ENCODE data around the gene UACA. TPM values are rescaled to one million over a fixed set of nuclear protein-coding genes. Genes with fewer than 3 reads are reported as not detected.

The UACA gene
- total and polyA plus RNA-seq, 9 of the 15 experiments (the other 6 are each of a cell fraction or from before 2014, with no cell fraction given) = 0.06 to 0.33 (median 0.15) TPM; not detected in 5

- H3K36me3 ChIP-seq (ENCODE audit: control insufficient read depth, insufficient read depth, low read length) = no peaks in the 10 kb centered on the region
- H3K79me2 ChIP-seq (ENCODE audit: control insufficient read depth, insufficient read depth, low read length) = no peaks in the 10 kb centered on the region
- BruUV-seq (replicated peaks) = no TSS peak
- H3K4me2 ChIP-seq (ENCODE audit: insufficient read depth, low read length) = no peak overlapping the region
- 2% methylated on average over 9 of the region's 9 CpGs for WGBS (ENCODE audit: insufficient coverage, low coverage, missing lambda C conversion rate)
- intact Hi-C loops (cut with micrococcal nuclease) = loop anchor here (2.0 kb wide), 1 partner anchor 132 kb away; no protein-coding TSS in a partner anchor
- no peaks in the 10 kb centered on the region for H3K27me3 ChIP-seq (ENCODE audit: control insufficient read depth in 2 of 2, insufficient read depth in 2 of 2, low read length in 2 of 2)
- in situ Hi-C loops (cut with MboI) = no loop called here
- no peak for DNase-seq (ENCODE audit: extremely low read depth in 1 of 4, low spot score in 3 of 4)
- no peaks in the 10 kb centered on the region for H3K9me1 ChIP-seq (ENCODE audit: control insufficient read depth, insufficient read depth, low read length)
- ATAC-seq = no peak
- no peaks in the 10 kb centered on the region for H4K20me1 ChIP-seq (replicated peaks; ENCODE audit: control insufficient read depth, insufficient read depth, low read length)
- no peak overlapping the region for H3K4me3 ChIP-seq
- no peak overlapping the region for H3K9ac ChIP-seq (ENCODE audit: insufficient read depth in 1 of 2, low read depth in 2 of 2, low read length in 2 of 2)
- no peak for FAIRE-seq
- TF ChIP-seq PURB (CRISPR knock-in tag; IDR thresholded peaks at IDR 0.05; ENCODE audit: low read depth) (no peak), PHB (CRISPR knock-in tag; IDR thresholded peaks at IDR 0.05) (no peak), NR3C1 (CRISPR knock-in tag; IDR thresholded peaks at IDR 0.05) (no peak), ZNF780A (CRISPR knock-in tag; IDR thresholded peaks at IDR 0.05) (no peak), ZBED1 (IDR thresholded peaks at IDR 0.05) (no peak), TFAM (CRISPR knock-in tag; conservative IDR thresholded peaks at IDR 0.05) (no peak), ZNF280B (CRISPR knock-in tag; IDR thresholded peaks at IDR 0.05) (no peak), U2AF2 (optimal IDR thresholded peaks at IDR 0.05; ENCODE audit: low read depth, low read length) (no peak), ZNF212 (CRISPR knock-in tag; IDR thresholded peaks at IDR 0.05) (no peak), SRF (CRISPR knock-in tag; IDR thresholded peaks at IDR 0.05) (no peak), ZC3H11A (IDR thresholded peaks at IDR 0.05; ENCODE audit: low read depth, low read length) (no peak), BRF1 (IDR thresholded peaks at IDR 0.05; ENCODE audit: borderline replicate concordance, extremely low read depth, insufficient read length) (no peak), E2F8 (IDR thresholded peaks at IDR 0.05; ENCODE audit: low read depth, partially characterized antibody) (no peak), HMBOX1 (IDR thresholded peaks at IDR 0.05) (no peak), MTA3 (IDR thresholded peaks at IDR 0.05; ENCODE audit: borderline replicate concordance) (no peak), ZSCAN32 (CRISPR knock-in tag; IDR thresholded peaks at IDR 0.05) (no peak)
- TF ChIP-seq, protein P1, sequence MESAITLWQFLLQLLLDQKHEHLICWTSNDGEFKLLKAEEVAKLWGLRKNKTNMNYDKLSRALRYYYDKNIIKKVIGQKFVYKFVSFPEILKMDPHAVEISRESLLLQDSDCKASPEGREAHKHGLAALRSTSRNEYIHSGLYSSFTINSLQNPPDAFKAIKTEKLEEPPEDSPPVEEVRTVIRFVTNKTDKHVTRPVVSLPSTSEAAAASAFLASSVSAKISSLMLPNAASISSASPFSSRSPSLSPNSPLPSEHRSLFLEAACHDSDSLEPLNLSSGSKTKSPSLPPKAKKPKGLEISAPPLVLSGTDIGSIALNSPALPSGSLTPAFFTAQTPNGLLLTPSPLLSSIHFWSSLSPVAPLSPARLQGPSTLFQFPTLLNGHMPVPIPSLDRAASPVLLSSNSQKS (CRISPR knock-in tag; IDR thresholded peaks at IDR 0.05) = no peak
- no peak overlapping the region for H2AFZ ChIP-seq (ENCODE audit: low read depth, low read length)
- ChIA-PET CTCF (ENCODE audit: low intra/inter-chr PET ratio) (interaction anchor here (0.6 to 1.3 kb wide), 2 partner anchors 1044 to 1335 kb away, joined by 4 to 7 read pairs; no protein-coding TSS in a partner anchor), POLR2A (interaction anchor here (0.5 kb wide), 1 partner anchor 27 kb away, joined by 3 read pairs; no protein-coding TSS in a partner anchor)
- H3K27ac ChIP-seq (ENCODE audit: extremely low read depth, low read depth, low read length) = no peak overlapping the region
- no peaks in the 10 kb centered on the region for H3K9me3 ChIP-seq (replicated peaks; ENCODE audit: control insufficient read depth, insufficient read depth, low read depth, low read length)
- no peaks in the 10 kb centered on the region for H3K4me1 ChIP-seq (replicated peaks in 1 of 2; ENCODE audit: control insufficient read depth in 2 of 2, insufficient read depth in 2 of 2, low read length in 2 of 2)
Observed at GRCh38 chr15:70810916-70811578, 47.7 kb upstream of the UACA start.

Data from K562 (cell line).